GM18870 (cell line): Measurements from ENCODE around the gene LIAS.
A peak's percentile ranks its signal among the peaks of the same experiment; 100 is the strongest.
"Not testable (repeated sequence)": the region's sequence is repeated elsewhere in the genome, so short reads cannot be mapped to it uniquely, and the experiment has no call there.

Source experiments
- ATAC-seq: cut with Tn5 transposase; IDR thresholded peaks from one replicate; pipeline ENCODE4 v1.9.1; 2021; ENCODE audit warnings: moderate library complexity; ENCODE audit not compliant: unreplicated experiment

The LIAS gene

GRCh38 chr4:39458505-39459300 lies at the start of gene LIAS, which contains the start of gene RPL9:
Gene LIAS, plus strand, starts transcription at chr4:39459056. Its CDS starts 62 bp downstream, at chr4:39459118.
Gene RPL9, minus strand, starts transcription at chr4:39458922. Its CDS starts 483 bp downstream, at chr4:39458439.
- peak; percentile 85 for ATAC-seq

DNA sequence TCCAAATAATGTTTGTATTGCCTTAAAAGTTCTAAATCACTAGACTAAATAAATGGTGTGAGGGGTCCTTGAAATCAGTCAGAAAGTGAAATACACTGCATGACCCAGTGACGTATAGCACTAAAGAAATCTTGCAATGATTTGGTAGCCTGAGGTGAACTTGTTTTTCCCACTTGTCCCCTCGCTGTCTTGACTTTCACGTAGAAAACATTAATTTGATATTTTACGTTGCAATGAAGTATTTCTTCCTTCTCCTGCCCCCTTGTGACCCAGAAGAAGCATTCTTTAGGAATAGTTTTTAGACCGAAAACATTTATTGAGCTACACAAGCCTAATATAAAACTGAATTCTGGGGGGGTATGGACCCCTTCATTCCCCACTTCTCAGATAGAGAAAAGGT lies 48.4 kb upstream of the LIAS start:
- no peak for ATAC-seq

- ATAC-seq = not testable (repeated sequence)
Measured at GRCh38 chr4:39411561-39411960, 47.3 kb upstream of the LIAS start.

GRCh38 chr4:39415678-39416283 lies 43.1 kb upstream of the LIAS start:
- no peak for ATAC-seq

- no peak for ATAC-seq
Measured at GRCh38 chr4:39422247-39422646, 36.6 kb upstream of the LIAS start.

- not testable (repeated sequence) for ATAC-seq
Measured at GRCh38 chr4:39425297-39425696, 33.6 kb upstream of the LIAS start.

DNA sequence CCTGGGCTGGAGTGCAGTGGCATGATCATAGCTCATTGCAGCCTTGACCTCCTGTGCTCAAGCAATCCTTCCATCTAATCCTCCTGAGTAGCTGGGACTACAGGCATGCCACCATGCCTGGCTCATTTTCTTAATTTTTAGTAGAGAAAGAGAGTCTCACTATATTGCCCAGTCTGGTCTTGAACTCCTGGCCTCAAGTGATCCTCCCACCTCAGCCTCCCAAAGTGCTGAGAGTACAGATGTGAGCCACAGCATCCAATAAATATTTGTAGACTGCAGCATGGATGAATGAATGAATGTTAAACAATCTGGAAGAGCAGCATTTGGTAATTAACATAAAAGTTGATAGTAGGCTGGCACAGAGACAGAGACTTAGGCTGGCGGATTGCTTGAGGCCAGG lies 32.1 kb upstream of the LIAS start:
- no peak for ATAC-seq

DNA sequence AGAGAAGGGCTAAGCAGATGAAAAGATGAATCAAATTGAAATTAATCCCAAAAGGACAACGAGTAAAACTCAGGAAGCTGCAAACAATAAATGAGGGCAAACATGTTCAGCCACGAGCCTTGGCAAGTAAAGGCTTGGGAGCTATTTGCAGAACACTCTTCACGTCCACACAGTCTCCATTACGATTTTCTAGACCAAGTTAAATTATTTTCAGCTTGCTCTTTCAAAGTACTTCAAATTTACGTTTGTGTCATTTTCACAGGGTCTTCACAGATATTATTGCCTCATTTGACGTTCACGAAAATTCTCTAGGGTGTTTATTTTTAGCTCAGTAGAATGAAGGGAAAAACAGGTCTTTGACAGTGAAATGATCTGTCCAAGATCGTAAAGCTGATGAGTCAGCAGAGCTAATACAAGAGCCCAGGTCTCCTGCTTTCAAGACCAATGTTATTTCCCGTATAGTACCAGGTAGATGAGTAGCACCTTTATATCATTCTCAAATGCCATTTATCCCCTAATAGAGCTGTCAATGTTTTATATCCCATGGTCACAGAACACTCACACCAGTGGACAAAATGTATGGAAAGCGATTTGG lies 31.2 kb upstream of the LIAS start:
- ATAC-seq = no peak

- no peak for ATAC-seq
Measured at GRCh38 chr4:39429476-39430334, 29.2 kb upstream of the LIAS start.

- ATAC-seq = no peak
Measured at GRCh38 chr4:39433878-39434492, 24.9 kb upstream of the LIAS start.

- no peak for ATAC-seq
Measured at GRCh38 chr4:39435659-39436563, 22.9 kb upstream of the LIAS start.

DNA sequence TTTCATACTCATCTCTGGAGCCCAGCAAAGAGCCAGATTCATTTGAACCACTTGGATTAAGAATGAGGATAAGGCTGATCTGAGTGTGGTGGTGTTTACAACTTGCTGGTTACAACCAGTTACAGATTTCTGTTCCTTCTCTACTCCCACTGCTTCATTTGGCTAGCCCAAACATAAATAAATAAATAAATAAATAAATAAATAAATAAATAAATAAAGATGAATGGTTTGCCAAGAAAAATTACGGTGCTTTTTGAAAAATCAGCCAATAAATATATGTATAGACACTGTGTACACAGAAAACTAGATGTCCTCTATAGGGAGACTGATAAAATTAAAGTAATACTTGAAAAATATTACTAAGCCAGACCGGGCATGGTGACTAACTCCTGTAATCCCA lies 17.3 kb upstream of the LIAS start:
- no peak for ATAC-seq

DNA sequence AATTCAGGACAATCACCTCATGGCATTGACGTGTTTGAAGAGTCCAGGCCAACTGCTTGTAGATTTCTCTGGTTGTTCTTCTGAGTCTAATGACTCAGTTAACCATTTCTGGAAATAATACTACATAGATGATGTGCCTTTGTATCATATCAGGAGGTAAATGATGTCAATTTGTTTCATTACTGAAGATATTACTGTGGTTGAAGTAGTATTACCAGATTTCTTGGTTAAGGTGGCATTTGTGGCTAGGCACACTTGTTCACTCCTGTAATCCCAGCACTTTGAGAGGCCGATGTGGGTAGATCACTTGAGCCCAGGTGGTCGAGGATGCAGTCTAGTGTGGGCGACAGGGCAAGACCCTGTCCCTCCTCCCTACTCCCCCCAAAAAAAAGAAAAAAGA lies 15.9 kb upstream of the LIAS start:
- no peak for ATAC-seq

GRCh38 chr4:39446483-39446841 lies 12.4 kb upstream of the LIAS start:
- no peak for ATAC-seq

DNA sequence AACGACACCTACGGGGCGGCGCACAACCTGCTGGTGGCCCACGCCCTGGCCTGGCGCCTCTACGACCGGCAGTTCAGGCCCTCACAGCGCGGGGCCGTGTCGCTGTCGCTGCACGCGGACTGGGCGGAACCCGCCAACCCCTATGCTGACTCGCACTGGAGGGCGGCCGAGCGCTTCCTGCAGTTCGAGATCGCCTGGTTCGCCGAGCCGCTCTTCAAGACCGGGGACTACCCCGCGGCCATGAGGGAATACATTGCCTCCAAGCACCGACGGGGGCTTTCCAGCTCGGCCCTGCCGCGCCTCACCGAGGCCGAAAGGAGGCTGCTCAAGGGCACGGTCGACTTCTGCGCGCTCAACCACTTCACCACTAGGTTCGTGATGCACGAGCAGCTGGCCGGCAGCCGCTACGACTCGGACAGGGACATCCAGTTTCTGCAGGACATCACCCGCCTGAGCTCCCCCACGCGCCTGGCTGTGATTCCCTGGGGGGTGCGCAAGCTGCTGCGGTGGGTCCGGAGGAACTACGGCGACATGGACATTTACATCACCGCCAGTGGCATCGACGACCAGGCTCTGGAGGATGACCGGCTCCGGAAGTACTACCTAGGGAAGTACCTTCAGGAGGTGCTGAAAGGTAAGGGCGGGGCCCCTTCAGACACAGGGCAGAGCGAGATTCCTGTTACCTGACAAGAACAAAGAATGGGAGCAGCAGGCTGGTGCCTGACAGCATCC lies 11.8 kb upstream of the LIAS start:
- ATAC-seq = no peak

- ATAC-seq = no peak
Measured at GRCh38 chr4:39450618-39451017, 8.2 kb upstream of the LIAS start.

DNA sequence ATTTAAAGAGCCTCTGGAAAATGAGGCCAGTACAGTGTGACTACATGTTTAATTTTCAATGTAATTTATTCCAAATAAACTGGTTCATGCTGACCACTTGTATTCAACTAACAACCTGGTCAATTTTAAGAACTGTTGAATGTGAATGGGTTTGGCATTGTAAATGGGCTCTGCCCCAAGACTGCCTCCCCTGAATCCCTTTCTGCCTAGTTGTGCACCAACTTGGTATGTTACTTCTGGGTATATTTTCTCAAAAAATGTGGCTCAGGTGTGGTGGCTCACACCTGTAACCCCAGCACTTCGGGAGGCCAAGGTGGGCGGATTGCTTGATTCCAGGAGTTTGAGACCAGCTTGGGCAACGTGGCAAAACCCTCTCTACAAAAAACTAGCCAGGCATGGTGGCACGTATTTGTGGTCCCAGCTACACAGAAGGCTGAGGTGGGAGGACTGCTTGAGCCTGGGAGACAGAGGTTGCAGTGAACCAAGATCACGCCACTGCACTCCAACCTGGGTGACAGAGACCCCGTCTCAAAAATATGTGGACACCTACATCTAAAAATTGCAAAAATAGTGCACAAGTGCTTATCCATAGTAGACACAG lies 7.3 kb upstream of the LIAS start:
- no peak for ATAC-seq

DNA sequence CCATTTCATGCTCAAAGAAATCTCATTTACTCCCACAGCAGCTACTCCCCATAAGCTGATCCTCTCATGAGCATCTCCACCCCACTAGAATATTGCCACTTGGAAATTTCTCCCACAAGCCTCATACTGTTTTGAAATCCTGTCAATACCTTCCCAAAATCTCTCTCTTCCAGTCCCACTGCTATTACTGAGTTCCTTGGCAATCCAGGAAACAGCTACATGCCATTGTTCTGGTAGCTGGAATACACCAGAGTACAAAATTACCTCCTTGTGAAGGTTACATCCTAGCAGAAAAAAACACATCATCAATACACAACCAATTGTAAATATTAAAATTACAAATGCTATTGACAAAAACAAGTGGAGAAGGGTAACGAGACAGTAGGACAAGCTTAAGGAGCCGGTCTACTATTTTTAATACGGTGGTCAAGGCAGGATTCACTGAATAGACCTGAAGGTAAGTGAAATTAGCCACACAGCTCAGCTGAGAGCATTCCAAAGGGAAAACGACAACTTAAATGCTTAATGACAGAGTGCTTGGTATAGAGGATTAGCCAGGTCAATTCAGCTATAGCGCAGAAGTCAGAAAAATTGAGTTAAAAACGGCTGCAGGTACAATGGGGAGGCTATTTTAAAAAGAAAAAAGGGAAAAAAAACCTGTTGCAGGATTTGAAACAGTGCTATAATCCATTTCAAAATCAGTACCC lies 6.5 kb upstream of the LIAS start:
- no peak for ATAC-seq
